AG04450 (cell line): ENCODE measurements around the gene MCCC2. TPM values are rescaled to one million over a fixed set of nuclear protein-coding genes. Genes with fewer than 3 reads are reported as not detected.

Source experiments
- CTCF ChIA-PET: fragments of 300-600, 350-600 bp; formaldehyde crosslinking; extraction: SDS; loops from one replicate; lab custom pipeline; 2022; ENCODE audit warnings: antibody characterized with exemption, inconsistent platforms; lab: Charles Lee
- POLR2A ChIA-PET: fragments of 350-600 bp; formaldehyde crosslinking; extraction: SDS; loops from one replicate; lab custom pipeline; 2021; ENCODE audit warnings: antibody characterized with exemption, inconsistent platforms; lab: Yijun Ruan, JAX
- DNase-seq: peaks from one replicate; pipeline ENCODE4 v3.0.0-alpha.2; 2011; ENCODE audit warnings: low read depth, low spot score
- H3K27ac ChIP-seq: one replicate; pipeline ENCODE4 v1.5.1; 2012; ENCODE audit warnings: low read depth, low read length, control low read depth
- H3K27me3 ChIP-seq: one replicate; pipeline ENCODE4 v1.6.0; 2012; ENCODE audit warnings: low read length; ENCODE audit not compliant: control insufficient read depth, insufficient read depth
- H3K4me3 ChIP-seq: 2 replicates; pipeline ENCODE4 v1.5.1; 2011; ENCODE audit warnings: mild to moderate bottlenecking, low read depth, low read length, control low read depth
- H3K9me3 ChIP-seq: 2 replicates; pipeline ENCODE4 v1.5.1; 2012; ENCODE audit warnings: low read length; ENCODE audit not compliant: control insufficient read depth, insufficient read depth
- polyA plus RNA-seq: library from polyadenylated mRNA; depleted of rRNA; stranded (reverse); fragments of >200 nt; gene quantifications from 2 replicates; pipeline ENCODE4 v1.2.3, GENCODE V29; 2011
- TF ChIP-seq, protein P1 (sequence below): IDR thresholded peaks from 2 replicates; pipeline ENCODE4 v1.5.1; 2011; ENCODE audit warnings: low read depth, low read length, control low read depth, inconsistent platforms

The MCCC2 gene
- polyA plus RNA-seq, 1 experiment = 30.7 TPM

GRCh38 chr5:71651579-71651978 lies 64.4 kb downstream of the MCCC2 start:
- ChIA-PET CTCF (no interaction called here), POLR2A (no interaction called here)
- H3K4me3 ChIP-seq = no peak overlapping the region
- no peak for DNase-seq
- H3K27ac ChIP-seq = no peak overlapping the region
- no peaks in the 10 kb centered on the region for H3K9me3 ChIP-seq
- no peaks in the 10 kb centered on the region for H3K27me3 ChIP-seq
- TF ChIP-seq, protein P1, sequence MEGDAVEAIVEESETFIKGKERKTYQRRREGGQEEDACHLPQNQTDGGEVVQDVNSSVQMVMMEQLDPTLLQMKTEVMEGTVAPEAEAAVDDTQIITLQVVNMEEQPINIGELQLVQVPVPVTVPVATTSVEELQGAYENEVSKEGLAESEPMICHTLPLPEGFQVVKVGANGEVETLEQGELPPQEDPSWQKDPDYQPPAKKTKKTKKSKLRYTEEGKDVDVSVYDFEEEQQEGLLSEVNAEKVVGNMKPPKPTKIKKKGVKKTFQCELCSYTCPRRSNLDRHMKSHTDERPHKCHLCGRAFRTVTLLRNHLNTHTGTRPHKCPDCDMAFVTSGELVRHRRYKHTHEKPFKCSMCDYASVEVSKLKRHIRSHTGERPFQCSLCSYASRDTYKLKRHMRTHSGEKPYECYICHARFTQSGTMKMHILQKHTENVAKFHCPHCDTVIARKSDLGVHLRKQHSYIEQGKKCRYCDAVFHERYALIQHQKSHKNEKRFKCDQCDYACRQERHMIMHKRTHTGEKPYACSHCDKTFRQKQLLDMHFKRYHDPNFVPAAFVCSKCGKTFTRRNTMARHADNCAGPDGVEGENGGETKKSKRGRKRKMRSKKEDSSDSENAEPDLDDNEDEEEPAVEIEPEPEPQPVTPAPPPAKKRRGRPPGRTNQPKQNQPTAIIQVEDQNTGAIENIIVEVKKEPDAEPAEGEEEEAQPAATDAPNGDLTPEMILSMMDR = no peak

- no peaks in the 10 kb centered on the region for H3K27me3 ChIP-seq
- POLR2A ChIA-PET = no interaction called here
- CTCF ChIA-PET = no interaction called here
Measured at GRCh38 chr5:71652349-71652748, 65.2 kb downstream of the MCCC2 start.

GRCh38 chr5:71652803-71653543 lies 65.8 kb downstream of the MCCC2 start:
- Histone ChIP-seq H3K4me3 (no peak overlapping the region), H3K27me3 (no peaks in the 10 kb centered on the region), H3K27ac (no peak overlapping the region), H3K9me3 (no peaks in the 10 kb centered on the region)
- TF ChIP-seq, protein P1 = no peak
- CTCF ChIA-PET = no interaction called here
- POLR2A ChIA-PET = no interaction called here
- no peak for DNase-seq

More at GRCh38 chr5:71652349-71652748, 65.2 kb downstream of the MCCC2 start:
- Histone ChIP-seq H3K27ac (no peak overlapping the region), H3K9me3 (no peaks in the 10 kb centered on the region), H3K4me3 (no peak overlapping the region)
- TF ChIP-seq, protein P1 = no peak
- no peak for DNase-seq

GRCh38 chr5:71658916-71659662 lies 71.9 kb downstream of the MCCC2 start:
- TF ChIP-seq, protein P1 = no peak
- Histone ChIP-seq H3K4me3 (no peak overlapping the region), H3K9me3 (no peaks in the 10 kb centered on the region), H3K27ac (no peak overlapping the region), H3K27me3 (no peaks in the 10 kb centered on the region)
- ChIA-PET POLR2A (no interaction called here), CTCF (interaction anchor here (0.7 kb wide), 2 partner anchors 14 to 931 kb away, joined by 3 to 6 read pairs; no protein-coding TSS in a partner anchor)
- no peak for DNase-seq

GRCh38 chr5:71662381-71662780 lies 75.2 kb downstream of the MCCC2 start:
- no peak for DNase-seq
- Histone ChIP-seq H3K27ac (no peak overlapping the region), H3K9me3 (no peaks in the 10 kb centered on the region), H3K27me3 (no peaks in the 10 kb centered on the region), H3K4me3 (no peak overlapping the region)
- TF ChIP-seq, protein P1 = no peak
- POLR2A ChIA-PET = no interaction called here
- CTCF ChIA-PET = no interaction called here
